ENCODE results near the gene SOCS2. TPM values are rescaled to one million over a fixed set of nuclear protein-coding genes. Genes with fewer than 3 reads are reported as not detected.

SOCS2 gene
- total and polyA plus RNA-seq, 10 of the 15 experiments (the other 5 are each of a cell fraction or from before 2014, with no cell fraction given), result 2.6 to 12.0 (median 7.2) TPM

- H3K9ac ChIP-seq (ENCODE audit: control insufficient read depth, insufficient read depth, low read length), result no peak overlapping the region
- H3K36me3 ChIP-seq (ENCODE audit: control insufficient read depth in 2 of 2, insufficient read depth in 2 of 2, low read length in 1 of 2), result no peaks in the 10 kb centered on the region
- FAIRE-seq (no peak), ATAC-seq (no peak; the same call in 2 of the 3 replicates), DNase-seq (ENCODE audit: low read depth, low spot score) (no peak)
- no peak overlapping the region for H2AFZ ChIP-seq (ENCODE audit: control insufficient read depth, low read depth, low read length)
- H3K4me3 ChIP-seq, result no peak overlapping the region
- H3K27ac ChIP-seq (ENCODE audit: control insufficient read depth, insufficient read depth), result no peak overlapping the region
- intact Hi-C loops (cut with micrococcal nuclease; ENCODE audit: unreplicated experiment) (no loop called here), in situ Hi-C loops (cut with MboI) (no loop called here)
- CTCF ChIA-PET, result interaction anchor here (1.1 to 1.3 kb wide), 3 partner anchors 12 to 517 kb away, joined by 4 read pairs; no protein-coding TSS in a partner anchor
- H3K27me3 ChIP-seq (replicated peaks in 1 of 2; ENCODE audit: control insufficient read depth in 2 of 2, insufficient read depth in 2 of 2, low read length in 1 of 2), result no peaks in the 10 kb centered on the region; a peak in 1 of 4 replicates
- RAD21 ChIA-PET (ENCODE audit: unreplicated experiment), result no interaction called here
- POLR2A ChIA-PET, result no interaction called here
- no TSS peak for BruUV-seq (replicated peaks)
- no peaks in the 10 kb centered on the region for H3K4me1 ChIP-seq (ENCODE audit: control insufficient read depth, insufficient read depth, low read length)
- TF ChIP-seq EGR1 (IDR thresholded peaks at IDR 0.05; ENCODE audit: borderline replicate concordance in 1 of 2, low read depth in 2 of 2, low read length in 2 of 2) (no peak), RBBP5 (conservative IDR thresholded peaks at IDR 0.05) (no peak), MTA3 (IDR thresholded peaks at IDR 0.05; ENCODE audit: borderline replicate concordance, low read length) (no peak), REST (IDR thresholded peaks at IDR 0.05; ENCODE audit: low read depth, low read length) (no peak), POLR2A (IDR thresholded peaks at IDR 0.05; ENCODE audit: low read depth, low read length) (no peak), EZH2 (IDR thresholded peaks at IDR 0.05; ENCODE audit: borderline replicate concordance, control insufficient read depth, low read depth, low read length) (no peak), CREB1 (IDR thresholded peaks at IDR 0.05; ENCODE audit: low read depth) (no peak), JUND (IDR thresholded peaks at IDR 0.05; ENCODE audit: low read depth, low read length) (no peak), RCOR1 (conservative IDR thresholded peaks at IDR 0.05; ENCODE audit: low read depth, low read length) (no peak), EED (IDR thresholded peaks at IDR 0.05; ENCODE audit: low read depth) (no peak), ETV6 (conservative IDR thresholded peaks at IDR 0.05 in 1 of 2, IDR thresholded peaks at IDR 0.05 in 1 of 2; ENCODE audit: borderline replicate concordance in 1 of 2, low read depth in 1 of 2) (no peak), RELB (IDR thresholded peaks at IDR 0.05; ENCODE audit: low read depth) (no peak), IKZF2 (IDR thresholded peaks at IDR 0.05) (no peak), MTA2 (IDR thresholded peaks at IDR 0.05; ENCODE audit: low read depth) (no peak), NFYA (IDR thresholded peaks at IDR 0.05; ENCODE audit: borderline replicate concordance, low read depth, low read length) (no peak), E2F4 (IDR thresholded peaks at IDR 0.05; ENCODE audit: low read depth, low read length) (no peak), EP300 (IDR thresholded peaks at IDR 0.05; ENCODE audit: borderline replicate concordance in 1 of 2, control insufficient read depth in 1 of 2, low read depth in 2 of 2, low read length in 2 of 2) (no peak)
- SMC1A ChIA-PET (ENCODE audit: uncharacterized antibody, unreplicated experiment), result interaction anchor here (1.2 kb wide), 1 partner anchor 124 kb away, joined by 3 read pairs; no protein-coding TSS in a partner anchor
- no peaks in the 10 kb centered on the region for H4K20me1 ChIP-seq (ENCODE audit: control insufficient read depth, insufficient read depth)
- no peak overlapping the region for H3K4me2 ChIP-seq (ENCODE audit: control insufficient read depth, insufficient read depth)
- H3K9me3 ChIP-seq (replicated peaks; ENCODE audit: control insufficient read depth, insufficient read depth, low read length), result no peaks in the 10 kb centered on the region
- 95% methylated on average over 2 of the region's 2 CpGs for WGBS (ENCODE audit: insufficient coverage, insufficient replicate concordance, low lambda C conversion rate, missing lambda C conversion rate)
- no peaks in the 10 kb centered on the region for H3K79me2 ChIP-seq (ENCODE audit: control insufficient read depth, insufficient read depth, low read length)
These were observed 12.8 kb downstream of the SOCS2 start for GRCh38 chr12:93585247-93585646.

All from GM12878 (cell line).